ENCODE data around the gene TBC1D16. TPM values are rescaled to one million over a fixed set of nuclear protein-coding genes. Genes with fewer than 3 reads are reported as not detected.

TBC1D16 gene
- total RNA-seq, 2 experiments from 2014 or later = 6.5 to 6.8 TPM

DNA sequence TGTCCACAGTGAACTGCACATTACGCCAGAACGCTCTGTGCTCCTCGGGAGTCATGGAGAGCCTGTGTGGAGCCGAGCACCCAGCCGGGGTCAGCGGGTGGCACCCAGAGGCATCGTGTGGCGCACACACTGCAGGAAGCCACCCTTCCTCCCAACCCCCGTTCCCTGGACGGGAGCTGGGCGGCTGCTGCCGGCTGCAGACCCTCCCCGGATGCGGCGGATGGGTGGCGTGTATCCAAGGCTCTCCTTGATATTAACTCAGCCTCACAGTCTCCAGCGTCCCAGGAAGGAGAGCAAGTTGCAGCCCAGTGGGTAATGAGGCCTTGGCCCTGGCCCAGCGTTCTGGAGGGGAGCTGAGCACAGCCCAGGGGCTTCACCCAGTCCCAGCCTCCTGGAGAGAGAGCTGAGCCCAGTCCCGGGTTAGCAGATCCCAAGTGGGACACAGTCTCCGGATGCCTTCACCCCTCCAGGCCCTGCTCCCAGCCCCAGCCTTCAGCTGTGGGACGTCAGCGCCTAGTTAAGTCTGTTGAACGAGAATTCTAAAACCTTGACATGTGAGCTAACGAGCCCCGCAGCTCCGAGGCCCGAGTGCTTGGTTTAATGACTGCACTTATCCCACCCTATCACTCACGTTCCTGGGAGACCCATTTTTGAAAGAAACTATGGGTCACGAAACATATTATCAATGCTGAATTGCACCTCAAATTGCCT lies 86.6 kb downstream of the TBC1D16 start:
- ChIA-PET POLR2A (no interaction called here), CTCF (no interaction called here)

DNA sequence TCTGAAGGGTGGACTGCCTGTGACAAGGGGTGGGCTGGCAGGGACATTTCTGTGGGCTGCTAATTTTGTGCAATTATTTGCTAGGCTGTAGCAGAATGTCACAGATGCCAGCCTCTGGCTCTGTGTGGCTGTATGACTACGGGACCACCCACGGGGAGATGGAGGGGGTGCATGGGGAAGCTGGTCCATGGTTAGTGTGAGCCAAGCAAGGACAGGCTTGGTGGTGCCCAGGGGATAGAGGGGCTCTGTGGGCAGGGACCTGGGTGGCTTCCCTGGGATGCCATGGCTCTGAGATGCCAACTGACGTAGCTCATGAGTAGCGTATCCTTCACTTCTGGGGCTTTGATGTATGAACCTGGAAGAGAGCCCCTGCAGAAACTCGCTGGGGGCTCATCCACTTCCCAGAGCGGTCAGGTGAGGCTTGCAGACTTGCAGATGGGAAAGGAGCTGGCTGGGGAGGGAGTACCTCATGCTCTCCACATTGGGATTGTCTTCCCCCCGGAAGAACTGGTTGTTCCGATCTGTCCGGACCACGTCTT lies 87.2 kb downstream of the TBC1D16 start:
- ChIA-PET POLR2A (no interaction called here), CTCF (no interaction called here)

DNA sequence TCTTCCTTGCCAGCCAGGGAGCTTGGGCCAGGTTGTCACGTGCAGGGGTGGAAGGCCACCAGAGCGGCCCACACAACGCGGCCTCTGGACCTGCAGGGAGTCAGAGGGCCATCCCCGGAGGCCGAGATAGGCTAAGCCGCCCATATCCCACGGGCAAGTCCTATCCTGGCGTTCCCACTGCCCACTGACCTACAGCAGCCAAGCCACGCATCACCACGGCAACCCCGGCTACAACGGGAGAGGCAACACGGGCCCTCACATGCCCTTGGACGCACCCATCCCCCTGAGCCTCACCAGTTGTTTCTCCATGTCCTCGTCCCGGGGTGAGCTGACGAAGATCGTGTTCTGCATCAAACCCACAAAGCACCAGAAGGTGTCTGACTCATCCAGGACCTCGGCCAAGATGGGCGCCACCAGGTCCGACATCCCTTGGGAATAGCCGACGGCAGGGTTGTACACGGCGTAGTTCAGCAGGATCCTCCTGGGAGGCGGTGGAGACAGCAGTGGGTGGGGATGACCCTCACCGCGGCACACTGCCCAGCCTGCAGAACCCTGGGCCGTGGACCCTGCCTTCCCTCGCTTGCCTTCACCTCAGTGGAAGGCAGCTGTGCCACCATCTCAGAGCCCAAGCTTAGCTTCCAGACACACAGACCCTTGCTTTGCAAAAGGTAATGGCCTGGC lies 88.2 kb downstream of the TBC1D16 start:
- ChIA-PET POLR2A (no interaction called here), CTCF (no interaction called here)

DNA sequence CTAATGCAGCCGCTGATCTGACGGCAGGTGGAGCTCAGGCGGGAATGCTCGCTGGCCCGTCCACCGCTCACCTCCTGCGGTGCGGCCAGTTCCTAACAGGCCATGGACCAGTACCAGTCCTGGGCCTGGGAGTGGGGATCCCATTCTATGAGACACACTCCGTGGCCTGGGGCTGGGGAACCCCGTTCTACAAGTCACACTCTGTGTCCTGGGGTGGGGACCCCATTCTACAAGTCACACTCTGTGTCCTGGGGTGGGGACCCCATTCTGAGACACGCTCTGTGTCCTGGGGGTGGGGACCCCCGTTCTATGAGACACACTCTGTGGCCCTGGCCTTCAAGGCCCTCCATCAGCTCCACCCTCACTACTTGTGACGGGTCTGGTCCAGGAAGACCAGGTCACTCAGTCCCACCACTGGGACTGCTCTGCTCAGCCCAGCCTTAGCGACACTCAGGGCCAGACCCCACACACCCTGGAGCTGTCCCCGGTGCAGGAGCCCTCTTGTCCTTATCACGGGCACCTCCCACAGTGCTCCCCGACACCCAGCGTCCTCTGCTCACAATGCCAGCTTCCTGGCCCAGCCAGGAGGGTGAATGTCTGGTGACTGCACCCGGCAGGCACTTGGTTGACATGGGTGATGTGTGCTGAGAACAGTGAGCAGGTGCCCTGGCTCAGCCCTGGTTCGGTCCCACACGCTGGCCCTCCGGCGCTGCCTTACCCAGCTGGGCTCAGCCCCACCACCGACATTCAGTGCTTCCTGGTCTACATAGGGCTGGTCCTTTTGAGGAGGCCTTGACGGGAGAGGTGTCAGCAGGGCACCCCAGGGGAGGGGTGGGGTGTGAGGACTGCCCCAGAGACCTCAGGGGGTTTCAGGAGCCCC lies 89.1 kb downstream of the TBC1D16 start:
- POLR2A ChIA-PET = no interaction called here
- CTCF ChIA-PET = no interaction called here

DNA sequence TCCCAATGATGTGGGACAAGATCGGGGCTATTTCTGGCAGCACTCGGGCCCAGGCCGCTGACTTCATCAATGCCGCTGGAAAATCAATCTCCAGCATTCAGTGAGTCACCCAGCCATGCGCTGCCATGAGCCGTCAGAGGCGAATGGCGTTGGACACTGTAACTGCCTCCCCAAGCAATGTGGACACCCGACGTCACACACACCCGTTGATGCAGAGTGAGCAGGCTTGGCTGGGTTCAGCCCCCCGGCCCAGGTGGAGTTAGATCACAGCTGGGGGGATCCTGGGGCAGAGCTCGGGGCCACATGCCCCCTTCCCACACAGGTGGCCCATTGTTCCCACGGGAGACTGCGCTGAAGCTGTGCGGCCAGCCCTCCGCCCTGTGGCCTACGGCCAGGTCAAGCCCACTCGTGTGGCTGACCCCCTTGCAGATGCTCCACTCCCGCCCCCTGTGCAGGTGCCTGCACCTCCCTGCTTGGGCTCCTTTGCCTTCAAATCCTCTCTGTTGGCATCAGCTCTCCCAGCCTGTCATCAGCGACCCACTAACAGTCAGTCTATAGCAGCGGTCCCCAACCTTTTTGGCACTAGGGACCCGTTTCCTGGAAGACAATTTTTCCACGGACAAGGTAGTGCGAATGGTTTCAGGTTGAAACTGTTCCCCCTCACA lies 89.9 kb downstream of the TBC1D16 start:
- POLR2A ChIA-PET = no interaction called here
- CTCF ChIA-PET = no interaction called here

DNA sequence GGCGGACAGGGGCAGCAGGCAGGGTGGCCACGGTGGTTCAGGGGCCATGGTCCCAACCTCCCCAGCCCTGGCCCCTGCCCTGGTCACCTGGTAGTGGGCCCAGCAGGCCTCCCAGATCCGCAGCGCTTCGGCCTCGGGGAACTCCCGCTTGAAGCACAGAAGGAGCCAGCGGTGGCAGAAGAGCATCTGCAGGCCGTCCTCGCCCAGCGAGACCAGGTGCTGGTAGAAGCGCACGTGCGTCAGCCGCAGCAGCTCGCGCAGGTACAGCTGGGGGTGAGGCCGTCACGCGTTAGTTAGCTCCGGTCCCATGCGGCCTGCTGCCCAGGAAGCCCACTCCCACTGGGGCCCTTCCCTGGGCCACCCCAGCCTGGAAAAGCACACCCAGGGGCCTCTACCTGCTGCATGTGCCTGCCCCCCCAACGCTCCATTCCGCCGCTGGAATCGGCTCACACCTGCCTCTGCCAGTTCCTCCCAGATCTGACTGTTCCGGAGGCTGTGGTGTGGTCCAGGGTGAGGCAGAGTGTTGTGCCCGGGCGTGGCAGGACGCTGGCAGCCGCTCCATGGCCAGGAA lies 90.8 kb downstream of the TBC1D16 start:
- ChIA-PET POLR2A (no interaction called here), CTCF (no interaction called here)

DNA sequence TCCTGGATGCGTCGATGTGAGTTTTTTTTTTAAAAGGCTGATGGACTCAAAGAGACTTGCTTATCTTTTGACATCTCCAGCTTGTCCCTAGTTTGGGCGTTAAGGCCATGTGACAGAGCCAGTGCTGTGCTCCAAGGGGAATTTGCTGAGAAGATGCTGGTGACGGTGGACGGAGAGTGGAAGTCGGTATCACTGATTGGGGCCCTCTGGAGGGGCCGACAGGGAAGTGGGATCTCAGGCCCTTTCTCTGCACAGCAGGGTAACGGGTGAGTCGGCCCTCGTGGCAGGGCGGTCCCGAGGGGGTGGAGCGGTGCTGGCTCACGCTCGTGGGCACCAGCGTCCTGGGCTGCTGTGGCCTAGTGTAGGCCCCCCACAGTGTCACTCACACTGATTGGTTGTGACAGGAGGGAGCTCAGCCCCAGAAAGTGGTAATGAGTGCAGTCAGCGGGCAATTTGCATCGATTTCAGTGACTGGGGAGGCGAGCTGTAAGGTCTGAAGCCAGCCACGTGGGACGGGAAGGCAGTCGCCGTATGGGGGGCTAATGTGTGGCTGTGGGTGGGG lies 91.3 kb downstream of the TBC1D16 start:
- ChIA-PET CTCF (no interaction called here), POLR2A (no interaction called here)

DNA sequence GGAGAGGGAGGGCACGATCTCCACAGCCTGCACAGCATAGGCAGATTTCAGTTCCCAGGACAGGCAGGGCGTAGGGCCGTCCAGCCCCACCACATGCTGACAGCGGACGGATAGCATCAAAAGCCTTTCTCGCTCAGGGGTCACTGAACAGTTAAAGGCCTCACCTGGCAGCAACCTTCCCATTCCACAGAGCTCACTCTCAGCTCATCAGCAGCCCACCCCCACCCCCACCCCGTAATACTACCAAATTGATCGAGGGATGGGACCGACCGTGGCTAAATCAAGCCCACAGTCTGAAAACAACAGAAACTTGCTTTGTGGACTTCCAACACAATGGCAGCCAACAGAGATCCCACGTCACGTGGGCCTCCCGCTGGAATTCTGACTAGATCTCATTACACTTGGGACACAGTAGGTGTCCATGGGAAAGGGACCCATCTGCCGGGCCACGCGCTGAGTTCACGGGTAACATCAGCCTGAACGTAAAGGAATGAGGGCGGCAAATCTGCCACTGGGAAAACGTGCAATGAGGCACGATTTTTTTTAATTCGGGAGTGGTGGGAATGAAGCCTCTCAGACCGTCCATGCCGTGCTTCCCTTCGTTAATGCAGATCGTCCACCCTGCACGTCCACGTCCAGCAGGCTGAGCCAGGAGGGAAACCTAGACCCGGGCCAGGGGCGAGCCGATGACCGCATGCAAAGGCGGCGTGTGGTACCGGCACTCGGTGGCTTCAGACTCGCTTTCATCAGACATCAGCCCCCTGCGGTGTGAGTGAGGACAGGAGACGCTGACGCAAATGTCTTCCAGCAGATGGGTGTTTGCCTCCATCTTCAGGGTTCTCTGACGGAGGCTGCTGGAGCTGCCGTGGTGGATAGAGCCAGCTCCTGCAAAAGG lies 92.1 kb downstream of the TBC1D16 start:
- ChIA-PET CTCF (no interaction called here), POLR2A (no interaction called here)

DNA sequence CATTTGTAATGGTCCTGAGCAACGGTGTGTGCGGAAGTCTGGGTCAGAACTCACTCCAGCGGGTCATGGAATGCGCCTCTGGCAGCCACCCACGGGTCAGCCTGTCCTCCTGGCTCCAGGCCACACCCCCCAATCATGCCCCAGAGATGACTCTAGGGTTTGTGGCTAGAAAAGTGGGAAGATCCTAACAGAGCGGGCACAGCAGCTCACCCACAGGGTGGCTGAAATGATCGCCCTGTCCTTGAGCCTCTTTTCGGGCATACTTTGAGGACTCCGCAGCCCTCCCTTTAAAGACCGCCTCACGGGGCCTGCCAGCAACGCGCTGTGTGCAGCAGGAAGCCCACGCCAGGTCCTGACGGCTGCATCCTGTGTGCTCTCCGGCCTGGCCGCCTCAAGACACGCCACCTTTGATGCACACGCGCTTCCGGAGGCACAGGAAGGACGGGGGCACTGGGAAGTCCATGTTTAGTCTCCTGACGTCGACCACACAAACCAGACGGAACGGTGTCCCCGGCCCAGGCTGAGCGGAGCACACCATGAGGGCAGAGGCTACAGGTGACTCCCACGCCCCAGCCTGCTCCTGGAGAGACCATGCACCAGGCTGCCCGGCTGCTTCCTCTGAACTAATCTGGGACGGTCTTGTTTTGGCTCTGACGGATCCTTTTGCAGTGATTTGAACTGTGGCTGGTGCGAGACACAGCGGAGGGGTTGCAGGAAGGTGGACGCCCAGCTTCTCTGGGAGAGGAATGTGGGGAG lies 92.9 kb downstream of the TBC1D16 start:
- ChIA-PET POLR2A (no interaction called here), CTCF (no interaction called here)

DNA sequence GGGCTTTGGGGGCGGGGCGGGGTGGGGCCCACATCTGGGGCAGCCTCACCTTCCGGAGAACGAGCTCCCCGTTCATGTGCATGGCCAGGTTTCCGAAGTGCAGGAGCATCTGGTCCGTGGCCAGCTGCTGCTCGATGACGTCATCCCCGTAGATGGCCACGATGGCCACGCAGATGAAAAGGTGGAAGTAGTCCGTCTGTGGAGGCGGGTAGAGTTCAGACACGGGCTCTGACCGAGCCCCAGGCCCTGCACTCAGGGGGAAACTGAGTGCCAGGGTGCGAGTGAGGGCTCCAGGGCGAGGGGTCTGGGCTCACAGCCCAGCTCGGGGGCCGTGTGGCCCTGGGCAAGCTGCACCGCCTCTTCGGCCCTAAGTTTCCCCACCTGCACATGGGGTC lies 93.7 kb downstream of the TBC1D16 start:
- ChIA-PET CTCF (no interaction called here), POLR2A (no interaction called here)

DNA sequence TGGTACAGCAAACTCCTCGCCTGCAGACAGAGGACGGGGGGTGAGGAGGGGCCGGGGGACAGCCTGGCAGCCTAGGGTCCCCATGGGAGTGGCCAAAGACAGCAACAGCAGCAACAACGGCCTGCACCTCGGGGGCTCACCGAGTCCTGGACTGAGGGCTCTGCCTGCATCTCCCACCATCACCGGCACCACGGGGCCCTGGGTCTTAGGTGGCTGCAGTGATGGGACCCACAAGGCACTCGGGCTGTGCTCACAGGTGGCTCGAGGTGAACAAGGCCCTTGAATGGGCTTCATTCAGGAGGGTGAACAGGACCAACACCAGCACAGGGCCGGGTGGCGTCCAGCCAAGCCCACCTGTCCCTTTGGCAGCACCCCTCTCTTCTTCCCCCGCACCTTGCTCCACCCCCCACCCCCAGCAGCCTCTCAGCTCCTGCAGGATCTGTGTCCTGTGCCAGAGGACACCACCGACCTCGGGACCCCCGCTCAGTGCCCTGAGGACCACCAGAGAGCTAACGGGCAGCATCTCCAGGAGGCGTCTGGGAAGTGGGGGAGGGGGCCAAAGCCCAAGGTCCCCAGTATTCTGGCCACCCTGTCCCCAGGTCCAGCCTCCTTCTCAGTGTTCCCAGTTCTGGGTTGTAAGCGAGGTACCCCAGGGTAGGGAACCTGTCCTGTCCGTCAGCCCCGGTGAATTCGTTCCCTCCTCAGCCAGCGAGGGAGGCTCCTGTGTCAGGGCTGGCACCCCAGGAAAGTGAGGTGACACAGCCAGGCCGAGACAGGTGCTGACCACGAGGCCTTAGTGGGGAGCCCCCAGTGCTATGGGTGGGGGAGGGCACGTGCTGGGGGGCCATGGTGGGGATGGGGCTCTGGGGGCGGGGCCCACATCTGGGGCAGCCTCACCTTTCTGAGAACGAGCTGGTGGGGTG lies 94.3 kb downstream of the TBC1D16 start:
- POLR2A ChIA-PET = no interaction called here
- CTCF ChIA-PET = no interaction called here

DNA sequence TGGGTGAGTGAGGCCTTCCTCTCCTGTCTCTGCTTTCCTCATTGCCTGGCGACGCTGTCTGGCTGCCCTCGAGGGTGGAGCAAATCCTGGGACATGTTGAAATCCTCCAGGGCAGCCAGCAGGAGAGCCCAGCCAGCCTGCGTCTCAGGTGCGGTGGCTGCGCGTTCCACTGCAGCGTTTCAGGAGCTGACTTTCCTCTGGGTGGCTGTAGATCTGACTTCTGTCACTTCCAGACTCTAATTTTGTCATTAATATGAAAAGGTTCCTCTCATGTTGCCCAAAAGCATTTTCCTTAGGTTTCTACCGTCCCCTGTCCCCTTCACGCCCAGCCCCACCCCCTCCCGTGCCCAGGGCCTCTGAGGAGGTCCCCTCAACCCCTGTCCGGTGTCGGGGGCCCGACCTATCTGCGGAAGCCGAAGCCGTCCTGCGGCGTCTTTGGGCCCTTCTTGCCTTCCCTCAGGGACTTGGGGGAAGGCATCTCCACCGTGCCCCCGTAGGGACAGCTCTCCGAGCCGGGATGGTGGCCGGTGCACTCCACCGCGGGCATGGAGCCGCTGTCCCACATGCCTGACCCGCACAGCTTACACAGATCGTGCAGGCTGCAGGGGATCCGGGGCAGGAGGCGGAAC lies 95.1 kb downstream of the TBC1D16 start:
- POLR2A ChIA-PET = no interaction called here
- CTCF ChIA-PET = no interaction called here

DNA sequence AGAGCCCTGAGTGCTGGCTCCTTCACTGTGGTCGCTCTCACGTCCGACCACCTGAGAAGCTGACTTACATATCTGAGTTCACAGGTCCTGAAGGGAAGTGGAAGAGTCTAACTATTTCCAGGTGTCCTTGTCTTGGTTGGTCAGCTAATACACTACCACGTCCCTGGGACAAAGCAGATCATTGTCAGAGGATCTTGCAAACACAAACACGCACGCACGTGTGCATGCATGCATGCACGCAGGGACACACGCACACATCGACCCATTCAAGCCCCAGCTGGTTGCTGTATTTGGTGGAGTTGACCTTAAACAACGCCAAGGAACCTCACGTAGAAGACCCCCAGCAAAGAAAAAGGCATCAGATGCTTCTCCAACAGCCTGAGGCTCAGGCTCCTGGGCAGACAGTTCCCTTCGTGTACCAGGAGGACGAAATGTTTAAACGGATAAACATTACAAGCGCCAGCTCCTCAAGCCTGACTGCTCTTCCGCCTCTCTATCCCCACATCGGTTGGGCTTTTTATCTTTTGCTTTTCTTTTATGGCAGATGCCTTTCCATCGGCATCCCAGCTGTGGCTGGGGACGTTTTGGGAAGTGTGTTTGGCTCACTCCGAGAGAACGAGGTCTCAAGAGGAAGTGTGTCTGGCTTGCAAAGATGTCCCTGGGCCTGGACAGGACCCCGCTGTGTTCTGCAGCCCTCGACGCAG lies 95.8 kb downstream of the TBC1D16 start:
- CTCF ChIA-PET = no interaction called here
- POLR2A ChIA-PET = no interaction called here

DNA sequence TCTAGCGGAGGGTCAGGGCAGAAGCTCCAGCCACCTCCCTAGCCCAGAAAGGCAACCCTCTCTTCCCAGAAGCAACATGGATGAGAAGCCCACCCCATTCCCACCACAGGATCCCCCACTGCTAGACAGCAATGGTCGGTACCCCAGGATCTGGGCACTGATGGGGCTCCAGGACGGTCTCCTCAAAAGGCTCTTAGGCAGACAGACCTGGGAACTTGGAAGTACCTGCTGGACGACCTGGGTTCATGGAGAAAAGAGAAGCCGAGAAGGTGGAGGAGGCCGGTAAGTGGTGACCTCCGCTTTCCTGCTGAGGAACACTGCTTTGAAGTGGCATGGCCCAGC lies 96.6 kb downstream of the TBC1D16 start:
- CTCF ChIA-PET = no interaction called here
- POLR2A ChIA-PET = no interaction called here

DNA sequence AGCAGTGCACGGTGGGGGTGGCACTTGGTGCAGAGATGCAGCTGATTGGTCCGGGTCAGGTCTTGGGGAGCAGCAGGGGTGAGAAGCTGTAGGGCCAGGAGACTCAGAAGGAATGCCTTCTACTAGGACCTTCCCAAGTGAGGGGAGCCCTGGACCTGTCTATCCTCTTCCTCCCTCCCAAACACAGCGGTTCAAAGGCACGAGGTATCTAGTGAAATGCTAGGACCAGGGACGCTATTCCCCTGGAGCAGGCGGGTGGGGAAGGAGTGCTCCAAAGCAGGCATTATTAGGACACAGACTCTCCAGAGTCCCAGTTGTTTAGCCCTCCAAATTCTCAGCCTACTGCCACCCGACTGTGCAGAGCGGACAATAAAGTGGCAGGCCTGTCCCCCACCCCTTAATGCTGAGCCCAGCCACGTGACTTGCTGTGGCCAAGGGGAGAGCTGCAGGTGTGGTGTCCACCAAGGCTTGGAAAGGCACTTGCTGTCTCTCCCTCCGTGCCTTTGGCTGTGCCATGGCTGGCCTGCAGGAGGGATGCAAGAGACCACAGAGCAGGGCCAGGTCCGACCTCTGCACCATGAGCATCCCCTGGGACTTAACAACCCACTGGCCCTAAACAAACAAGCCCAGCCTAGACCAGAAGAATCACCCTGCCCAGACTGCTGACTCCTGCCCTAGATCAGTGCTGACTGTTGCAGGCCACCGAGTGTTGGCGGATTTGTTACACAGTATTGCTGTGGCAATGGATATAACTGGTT lies 97.2 kb downstream of the TBC1D16 start:
- CTCF ChIA-PET = no interaction called here
- POLR2A ChIA-PET = no interaction called here

Data from activated CD8-positive, alpha-beta memory T cell treated with anti-CD3 and anti-CD28 coated beads for 36 hours (primary cell).